HG03280 (cell line): ENCODE data around the gene GAS2L1.

Experiments
- ATAC-seq: cut with Tn5 transposase; IDR thresholded peaks from one replicate; pipeline ENCODE4 v1.9.1; 2021; ENCODE audit warnings: mild to moderate bottlenecking, moderate library complexity; ENCODE audit not compliant: unreplicated experiment

GAS2L1 gene

GRCh38 chr22:29325785-29326315 lies 19.4 kb downstream of the GAS2L1 start:
- no peak for ATAC-seq

- ATAC-seq, result no peak
Observed at GRCh38 chr22:29326481-29326880, 20.0 kb downstream of the GAS2L1 start.

GRCh38 chr22:29327089-29327764 lies 20.8 kb downstream of the GAS2L1 start:
- ATAC-seq, result no peak

DNA sequence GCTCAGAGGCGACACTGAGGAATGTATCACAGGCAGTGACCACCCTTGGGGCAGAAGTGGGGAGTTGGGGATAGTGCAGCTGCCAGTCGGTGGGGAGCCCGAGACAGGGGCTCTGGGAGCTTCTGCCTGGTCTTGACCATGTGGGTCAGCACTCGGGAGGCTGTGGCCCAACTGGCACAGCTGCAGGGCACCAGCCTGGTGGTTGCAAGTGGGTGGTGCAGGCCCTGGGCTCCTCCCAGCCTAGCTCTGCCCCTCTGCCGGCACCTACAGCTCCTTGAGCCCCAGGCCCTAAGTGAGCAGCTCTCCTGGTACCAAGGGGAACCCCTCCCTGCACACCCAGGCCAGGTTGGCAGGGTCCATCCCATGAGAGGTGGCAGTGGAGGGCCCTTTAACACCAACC lies 21.6 kb downstream of the GAS2L1 start:
- ATAC-seq, result no peak

DNA sequence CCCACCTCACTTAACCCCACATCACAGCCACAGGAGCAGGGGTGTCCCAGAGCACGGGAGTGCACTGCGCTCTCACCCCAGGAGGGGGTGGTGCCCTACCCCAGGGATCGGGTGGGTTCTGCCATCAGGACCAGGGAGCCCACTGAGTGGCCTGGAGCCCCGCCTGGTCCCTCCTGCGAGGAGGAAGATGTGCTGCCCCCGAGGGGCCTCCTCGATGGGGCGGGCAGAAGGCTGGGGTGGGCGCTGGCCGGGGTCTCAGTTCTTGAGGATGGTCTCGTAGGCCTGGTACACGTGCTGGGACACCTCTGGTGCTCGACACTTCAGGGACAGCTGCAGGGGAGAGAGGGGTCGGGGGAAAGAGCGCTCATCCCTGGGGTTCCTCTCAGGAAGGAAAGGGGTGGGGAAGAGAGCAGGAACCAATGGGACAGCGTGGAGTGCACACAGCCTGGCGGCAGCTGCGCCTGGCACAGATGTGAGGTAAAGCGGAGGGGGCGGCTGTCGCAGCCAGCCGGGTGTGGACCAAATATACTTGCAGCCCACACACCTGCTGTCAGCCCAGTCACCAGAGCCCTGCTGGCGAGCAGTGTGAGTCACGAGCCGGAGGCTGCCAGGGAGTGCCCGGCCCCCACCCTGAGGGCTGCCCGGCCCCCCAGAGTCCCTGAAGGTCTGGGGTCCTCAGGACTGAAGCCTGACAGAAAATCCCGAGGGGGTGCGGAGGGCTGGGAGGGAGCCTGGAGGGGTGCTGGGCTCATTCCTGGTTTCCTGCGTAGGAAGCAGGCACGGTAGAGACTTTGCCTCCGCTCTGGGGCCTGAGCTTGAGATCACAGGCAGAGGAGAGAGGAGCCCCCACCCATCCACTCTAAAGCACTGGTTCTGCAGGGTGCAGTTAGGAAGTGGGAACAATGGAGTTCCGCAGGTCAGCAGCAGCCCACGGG lies 22.4 kb downstream of the GAS2L1 start:
- no peak for ATAC-seq

- ATAC-seq, result no peak
Observed at GRCh38 chr22:29329581-29329980, 23.1 kb downstream of the GAS2L1 start.

DNA sequence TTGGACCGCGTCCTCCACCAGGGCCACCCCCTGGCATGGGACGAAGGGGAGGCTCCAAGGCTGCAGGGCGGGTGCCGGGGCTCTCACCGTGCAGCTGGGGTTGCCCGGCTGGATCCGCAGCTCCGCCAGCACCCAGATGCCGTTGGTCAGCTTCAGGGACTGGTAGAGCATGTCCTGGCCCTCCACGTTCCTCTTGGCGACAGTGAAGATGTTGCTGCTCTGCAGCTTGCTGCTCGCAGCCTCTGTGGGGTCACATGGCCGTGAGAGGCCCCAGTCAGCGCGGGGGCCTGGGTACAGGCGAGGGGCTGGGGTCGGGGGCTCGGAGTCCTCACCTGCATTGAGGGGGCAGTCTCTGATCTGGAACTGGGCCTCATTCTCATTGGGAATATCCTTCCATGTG lies 23.8 kb downstream of the GAS2L1 start:
- no peak for ATAC-seq

GRCh38 chr22:29330753-29331152 lies 24.3 kb downstream of the GAS2L1 start:
- no peak for ATAC-seq

GRCh38 chr22:29331213-29331612 lies 24.8 kb downstream of the GAS2L1 start:
- ATAC-seq, result no peak

DNA sequence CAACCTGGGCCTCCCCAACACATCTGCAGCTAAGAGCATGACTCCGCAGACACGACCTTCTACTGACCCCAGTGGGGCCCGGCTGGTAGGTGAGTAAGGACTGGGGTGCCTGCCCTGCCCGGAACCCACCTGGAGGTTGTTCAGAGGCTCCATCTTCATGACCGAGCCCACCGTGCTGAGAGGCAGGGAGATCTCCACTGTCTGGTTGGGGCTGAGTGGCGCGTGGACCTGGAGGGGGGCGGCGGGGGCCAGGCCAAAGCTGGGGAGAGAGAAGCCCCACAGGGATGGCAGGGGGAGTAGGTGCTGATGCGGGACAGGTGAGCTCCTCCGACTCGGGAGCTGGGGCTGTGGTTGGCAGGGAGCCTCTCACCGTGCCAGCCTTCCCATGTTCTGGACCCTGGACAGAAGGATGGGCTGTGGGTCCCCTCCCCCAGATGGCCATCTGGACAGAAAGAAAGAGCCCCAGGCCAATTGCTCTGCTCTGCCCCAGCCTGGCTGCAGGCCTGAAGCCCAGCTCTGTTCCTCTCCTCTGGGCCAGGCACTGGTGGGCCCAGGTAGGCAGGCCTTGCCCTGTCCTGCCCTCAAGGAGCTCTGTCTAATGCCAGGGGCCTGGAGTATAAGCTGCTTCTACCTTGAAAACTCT lies 25.3 kb downstream of the GAS2L1 start:
- no peak for ATAC-seq

DNA sequence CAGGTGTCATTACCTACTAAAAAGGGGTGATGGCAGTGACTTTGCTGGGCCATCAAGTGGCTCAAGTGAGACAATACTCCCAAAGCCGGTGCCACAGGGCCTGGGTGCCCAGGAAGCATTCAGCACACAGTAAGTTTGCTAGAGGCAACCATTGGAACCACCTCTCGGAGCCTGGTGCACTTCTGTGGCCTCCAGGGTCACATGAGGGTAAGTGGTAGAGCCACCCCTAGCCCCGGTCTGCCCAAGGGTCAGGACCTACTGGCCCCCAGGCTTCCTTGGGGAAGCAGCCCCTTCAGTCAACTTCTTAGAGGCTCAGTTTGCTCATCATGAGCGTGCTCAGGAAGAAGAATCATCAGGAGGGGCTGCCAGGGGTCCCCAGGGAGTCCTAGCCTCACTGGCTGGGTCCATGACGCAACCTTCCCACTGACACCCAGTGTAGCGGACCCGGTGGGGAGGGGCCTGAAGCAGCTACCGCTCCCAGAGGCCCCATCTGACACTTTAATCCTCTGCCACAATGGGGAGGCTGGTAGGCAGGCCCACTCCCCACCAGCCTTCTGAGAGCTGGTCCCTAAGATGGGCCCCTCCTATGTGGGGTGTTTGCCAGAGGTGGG lies 26.5 kb downstream of the GAS2L1 start:
- no peak for ATAC-seq

DNA sequence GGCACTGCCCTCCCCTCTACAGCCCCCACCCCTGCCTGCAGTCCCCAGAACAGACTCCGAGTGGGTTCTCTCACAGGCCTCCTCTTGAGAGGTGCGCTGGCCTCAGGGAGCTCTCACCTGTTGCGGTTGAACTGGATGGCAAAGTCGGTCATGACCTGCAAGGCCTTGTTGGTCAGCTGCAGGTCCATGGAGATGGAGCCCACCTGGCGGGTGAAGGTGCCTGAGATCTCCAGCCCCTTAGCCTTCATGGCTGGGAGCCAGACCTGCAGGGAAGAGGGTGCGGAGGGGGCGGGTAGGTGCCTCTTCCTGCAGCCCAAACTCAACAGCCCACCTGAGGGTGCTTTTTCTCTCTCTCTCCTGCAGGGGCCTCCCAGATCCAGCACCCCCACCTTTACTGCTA lies 27.7 kb downstream of the GAS2L1 start:
- no peak for ATAC-seq

GRCh38 chr22:29334696-29335344 lies 28.4 kb downstream of the GAS2L1 start:
- no peak for ATAC-seq

GRCh38 chr22:29335656-29336055 lies 29.2 kb downstream of the GAS2L1 start:
- no peak for ATAC-seq

- no peak for ATAC-seq
Observed at GRCh38 chr22:29336751-29337490, 30.5 kb downstream of the GAS2L1 start.

GRCh38 chr22:29337631-29338284 lies 31.3 kb downstream of the GAS2L1 start:
- ATAC-seq, result no peak

GRCh38 chr22:29338398-29338797 lies 31.9 kb downstream of the GAS2L1 start:
- no peak for ATAC-seq

DNA sequence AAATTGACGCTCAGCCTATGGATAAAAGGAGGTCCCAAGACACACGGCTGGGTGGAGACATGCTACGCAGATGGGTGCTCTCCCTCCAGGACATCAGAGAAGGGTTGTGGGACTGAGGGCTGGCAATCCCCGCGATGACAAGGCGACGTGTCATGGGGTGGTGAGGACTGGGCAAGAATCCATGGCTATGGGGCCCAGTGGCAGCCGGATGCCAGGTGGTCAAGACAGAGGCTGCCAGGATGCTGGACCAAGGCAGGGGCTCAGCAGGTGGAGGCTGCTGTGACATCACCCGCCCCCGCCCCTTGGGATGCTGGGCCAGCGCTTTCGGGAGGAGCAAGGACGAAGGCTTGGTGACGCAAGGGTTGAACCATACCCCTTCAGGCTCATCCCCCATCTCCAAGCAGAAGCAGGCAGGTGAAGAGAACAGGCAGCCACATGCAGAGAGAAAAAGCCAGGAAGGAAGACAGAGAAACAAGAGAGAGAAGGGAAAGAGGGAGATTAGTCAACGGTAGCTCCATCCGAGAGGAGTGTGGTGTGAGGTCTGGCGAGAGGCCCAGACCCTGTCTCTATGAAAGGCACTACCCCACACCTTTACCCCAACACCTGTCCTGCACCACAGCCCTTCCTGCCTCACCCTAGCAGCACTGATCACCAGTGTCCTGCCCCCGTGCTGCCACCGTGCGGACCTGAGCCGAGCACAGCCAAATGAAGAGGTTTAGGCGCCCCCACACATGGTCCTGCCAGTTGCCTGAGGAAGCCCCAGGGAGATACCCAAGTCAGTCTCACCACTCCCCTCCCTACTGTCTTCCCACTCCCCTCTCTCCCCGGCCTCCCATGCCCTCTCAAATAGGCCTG lies 33.2 kb downstream of the GAS2L1 start:
- ATAC-seq, result no peak
